ENCODE data around the gene GATA2.

The GATA2 gene
- 0.94 to 1.0 reads per million in 2 donors for total RNA-seq

DNA sequence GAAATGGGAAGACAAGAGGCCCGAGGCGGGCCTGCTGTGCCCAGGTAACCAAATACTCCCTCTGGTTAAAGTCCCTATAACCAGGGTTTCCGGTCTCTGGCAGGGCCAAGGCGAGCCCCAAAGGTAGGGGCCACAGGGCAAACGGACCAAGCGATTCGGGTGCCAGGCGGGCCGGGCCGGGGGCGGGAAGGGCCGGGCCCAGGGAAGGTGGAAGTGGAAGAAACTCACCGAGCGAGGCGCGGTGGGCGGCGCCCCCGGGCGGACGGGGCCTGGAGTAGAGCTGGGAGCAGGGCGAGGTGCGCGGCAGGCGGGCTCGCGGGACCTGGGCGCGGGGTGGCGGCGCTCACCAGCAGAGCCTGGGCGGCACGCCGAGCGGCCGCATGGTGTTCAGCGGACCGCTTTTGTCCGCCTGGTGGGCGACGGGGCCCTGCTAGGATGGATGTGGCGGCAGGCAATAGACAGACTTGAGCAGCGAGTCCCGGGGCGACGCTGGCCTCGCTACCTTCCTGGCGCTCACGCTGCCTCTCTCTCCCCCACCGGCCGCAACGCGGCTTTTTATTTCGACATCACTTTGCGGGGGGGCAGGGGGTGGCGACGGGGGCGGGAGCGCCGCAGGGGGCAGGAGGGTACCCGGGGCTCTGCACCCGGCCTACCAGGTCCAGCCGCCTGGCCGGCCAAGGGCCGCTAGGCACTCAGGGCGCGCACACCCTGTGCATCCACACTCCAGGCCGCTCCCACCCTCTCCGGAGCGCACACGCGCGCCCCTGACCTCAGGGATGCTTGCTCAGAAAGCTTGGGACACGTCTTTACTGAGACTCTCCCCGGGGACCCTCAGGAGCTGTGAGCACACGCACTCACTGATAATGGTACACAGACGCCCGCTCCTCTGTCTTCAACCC is at the start of gene GATA2:
Gene GATA2 (minus strand): TSS at position 531 of the 899 bp plus-strand sequence. CDS start 6,170 bp downstream, outside the sequence.
- peak in 1 of 5 experiments; percentile 28 for DNase-seq

DNA sequence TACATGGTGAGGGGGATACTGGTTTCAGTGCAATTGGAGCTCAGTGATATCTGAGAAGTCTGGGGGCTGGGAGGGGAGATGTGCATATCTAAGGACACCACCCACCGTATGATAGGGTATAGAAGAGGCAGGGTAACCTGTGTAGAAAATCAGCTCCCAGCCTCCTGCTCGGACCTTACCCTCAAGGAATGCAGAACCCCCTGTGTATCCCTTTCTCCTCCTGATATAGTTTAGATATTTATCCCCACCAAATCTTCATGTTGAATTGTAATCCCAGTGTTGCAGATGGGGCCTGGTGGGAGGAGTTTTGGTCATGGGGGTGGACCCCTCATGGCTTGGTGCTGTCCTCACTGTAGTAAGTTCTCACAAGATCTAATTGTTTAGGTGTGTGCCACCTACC is 48.2 kb upstream of the GATA2 start:
- DNase-seq = no peak

DNA sequence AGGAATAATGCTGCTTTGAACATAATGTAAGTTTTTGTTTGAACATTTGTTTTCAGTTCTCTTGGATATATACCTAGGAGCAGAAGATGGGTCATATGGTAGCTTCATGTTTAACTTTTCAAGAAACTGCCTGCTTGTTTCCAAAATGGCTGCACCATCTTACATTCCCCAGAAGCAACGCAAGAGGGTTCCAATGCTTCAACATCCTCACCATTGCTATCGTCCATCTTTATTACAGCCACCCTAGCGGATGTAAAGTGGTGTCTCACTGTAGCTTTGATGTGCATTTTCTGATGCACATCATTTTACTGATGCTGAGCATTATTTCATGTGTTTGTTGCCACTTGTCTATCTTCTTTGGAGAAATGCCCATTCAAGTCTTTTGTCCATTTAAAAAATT is 46.4 kb upstream of the GATA2 start:
- no peak for DNase-seq

DNA sequence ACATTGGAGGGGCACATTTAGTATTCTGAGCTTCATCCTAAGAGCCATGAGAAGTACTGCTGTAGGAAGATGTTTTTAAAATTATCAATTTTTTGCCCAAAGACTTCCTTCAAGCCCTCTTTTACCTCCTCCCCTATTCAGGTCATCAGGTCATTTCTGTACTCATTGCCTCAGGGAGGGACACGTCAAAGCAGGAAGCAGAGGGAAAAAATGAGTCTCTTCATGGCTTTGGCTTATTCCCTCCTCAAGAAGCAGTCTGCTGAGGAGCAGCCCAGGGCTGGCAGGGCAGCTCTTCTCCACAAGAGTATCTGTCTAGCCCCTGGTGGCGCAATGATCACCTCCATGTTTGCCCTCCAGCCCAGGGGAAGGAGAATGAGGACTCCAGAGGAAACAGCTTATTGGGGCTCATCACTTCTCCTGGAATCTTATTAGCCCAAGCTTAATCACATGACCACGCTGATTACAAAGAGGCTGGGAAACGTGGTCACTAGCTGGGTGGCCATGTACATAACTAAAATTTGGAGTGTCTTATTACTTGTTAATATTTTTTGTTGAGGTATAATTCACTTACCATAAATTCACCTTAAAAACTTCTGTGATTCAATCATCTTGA is 44.2 kb upstream of the GATA2 start:
- DNase-seq = no peak

DNA sequence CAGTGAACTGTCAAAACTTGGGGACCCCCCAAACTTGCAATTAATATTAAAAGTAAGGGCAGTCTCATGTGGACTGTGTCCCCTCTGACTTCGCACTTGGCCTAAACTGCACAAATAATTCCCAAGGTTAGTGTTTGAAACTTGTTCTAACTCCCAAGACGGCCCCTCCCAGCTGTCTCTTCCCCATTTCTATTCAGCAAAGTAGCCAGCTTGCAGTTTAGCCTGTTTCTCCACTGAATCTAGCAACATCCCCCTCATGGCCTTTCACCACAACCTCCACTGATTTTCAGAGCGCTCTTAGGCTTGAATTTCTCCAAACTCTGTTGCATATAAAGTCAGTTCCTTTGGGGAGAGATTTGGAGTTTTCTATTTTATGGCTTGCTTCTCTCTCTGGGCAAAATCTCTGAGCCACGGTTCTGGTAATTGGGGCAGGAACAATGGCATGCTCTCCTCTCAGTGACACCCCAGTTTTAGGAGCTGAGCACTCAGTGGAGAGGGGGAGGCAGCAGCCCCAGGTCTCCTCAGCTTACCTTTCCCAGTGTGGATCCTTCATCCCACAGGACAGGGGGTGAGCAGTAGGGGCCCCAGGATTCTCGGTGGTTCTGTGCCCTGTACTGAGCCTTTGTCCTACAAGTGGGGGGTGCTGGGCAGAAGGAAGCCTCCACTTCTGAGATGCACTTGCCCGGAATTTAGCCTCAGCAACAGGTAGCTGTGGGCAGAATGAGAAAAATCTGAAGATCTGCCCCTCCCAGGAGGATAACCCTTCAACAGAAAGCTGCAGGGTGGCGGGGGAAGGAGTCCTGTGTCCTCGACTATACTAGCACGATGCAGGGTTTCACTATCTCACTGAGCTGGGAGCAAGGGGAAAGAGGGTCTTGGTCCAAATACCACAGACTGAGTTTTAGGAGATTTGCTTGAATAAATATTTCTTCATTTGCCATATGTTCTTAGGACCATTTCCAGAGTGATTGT is 39.3 kb upstream of the GATA2 start:
- no peak for DNase-seq

DNA sequence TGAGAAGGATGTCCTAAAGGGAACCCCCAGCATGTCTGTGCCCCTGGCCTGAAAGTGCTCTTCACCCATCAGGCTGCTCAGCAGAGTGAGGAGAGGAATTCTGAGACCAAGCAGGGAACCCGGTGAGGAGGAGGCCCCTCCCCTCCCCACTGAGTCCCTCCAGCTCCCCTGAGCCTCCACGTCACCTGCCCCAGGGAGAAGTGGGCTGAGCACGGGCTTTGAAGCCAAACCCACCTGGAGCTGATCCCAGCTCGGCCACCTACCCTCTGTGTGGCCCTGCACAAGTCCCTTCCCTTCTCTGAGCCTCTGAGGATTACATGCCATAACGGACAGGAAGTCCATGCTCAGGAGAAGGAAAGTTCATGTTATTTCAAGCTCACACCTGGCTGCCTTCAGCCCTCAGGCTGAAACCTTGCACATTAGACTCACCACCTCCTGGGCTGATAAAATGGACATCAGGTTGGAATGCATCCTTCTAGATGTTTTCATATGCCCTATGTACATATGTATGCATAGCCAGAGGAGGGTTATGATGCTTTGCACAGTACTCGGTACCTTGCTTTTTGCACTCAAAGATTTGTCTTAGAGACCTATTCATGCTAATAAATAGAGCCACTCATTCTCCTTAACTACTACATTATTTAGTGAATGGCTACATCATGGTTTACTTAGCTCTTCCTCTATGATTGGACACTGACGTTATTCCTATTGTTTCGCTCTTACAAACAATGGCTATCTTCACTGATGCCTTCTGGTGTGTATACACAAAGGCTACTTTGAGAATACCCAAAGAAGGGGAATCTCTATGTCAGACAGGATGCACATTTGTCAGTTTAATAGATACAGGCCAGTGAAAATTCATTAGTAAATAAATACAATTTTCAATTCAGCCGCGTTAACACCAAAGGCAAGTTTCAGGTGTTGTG is 31.6 kb upstream of the GATA2 start:
- DNase-seq = no peak

DNA sequence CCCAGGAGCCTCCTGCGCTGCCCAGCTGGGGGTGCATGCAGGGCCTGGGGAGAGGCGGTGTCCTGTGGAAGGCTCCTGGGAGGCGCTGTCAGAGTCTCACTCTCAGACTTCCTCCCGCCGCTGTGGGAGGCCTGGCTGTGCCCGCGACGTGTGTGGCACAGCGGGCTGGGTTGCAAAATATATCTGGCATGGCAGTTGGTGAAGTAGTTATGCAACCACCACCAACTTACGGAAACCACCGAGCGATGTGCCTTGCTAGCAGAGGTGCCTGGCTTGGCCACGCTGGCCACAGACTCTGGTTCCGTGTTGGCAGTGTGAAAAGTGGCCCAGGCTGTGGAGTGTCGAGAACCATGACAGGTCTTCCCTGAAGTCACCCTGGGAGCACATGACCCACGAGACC is 30.6 kb upstream of the GATA2 start:
- DNase-seq = no peak

DNA sequence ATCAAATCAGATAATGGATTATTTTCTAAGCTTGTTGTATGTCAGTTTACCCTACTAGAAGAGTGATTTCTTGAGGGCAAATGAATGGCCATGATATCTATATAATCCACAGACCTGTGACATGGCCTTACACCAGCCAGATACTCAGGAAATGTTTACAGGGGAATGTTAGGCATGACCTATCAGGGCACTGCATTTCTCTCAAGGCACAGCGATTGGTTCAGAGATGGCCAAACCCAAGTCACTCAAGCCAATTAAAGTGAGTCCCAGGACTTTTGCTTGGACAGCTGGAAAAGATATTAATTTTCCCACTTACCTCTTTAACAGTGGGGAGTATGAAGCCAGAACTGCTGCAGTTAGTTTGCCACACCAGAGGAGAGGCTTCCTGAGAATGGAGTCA is 28.7 kb upstream of the GATA2 start:
- DNase-seq = no peak

DNA sequence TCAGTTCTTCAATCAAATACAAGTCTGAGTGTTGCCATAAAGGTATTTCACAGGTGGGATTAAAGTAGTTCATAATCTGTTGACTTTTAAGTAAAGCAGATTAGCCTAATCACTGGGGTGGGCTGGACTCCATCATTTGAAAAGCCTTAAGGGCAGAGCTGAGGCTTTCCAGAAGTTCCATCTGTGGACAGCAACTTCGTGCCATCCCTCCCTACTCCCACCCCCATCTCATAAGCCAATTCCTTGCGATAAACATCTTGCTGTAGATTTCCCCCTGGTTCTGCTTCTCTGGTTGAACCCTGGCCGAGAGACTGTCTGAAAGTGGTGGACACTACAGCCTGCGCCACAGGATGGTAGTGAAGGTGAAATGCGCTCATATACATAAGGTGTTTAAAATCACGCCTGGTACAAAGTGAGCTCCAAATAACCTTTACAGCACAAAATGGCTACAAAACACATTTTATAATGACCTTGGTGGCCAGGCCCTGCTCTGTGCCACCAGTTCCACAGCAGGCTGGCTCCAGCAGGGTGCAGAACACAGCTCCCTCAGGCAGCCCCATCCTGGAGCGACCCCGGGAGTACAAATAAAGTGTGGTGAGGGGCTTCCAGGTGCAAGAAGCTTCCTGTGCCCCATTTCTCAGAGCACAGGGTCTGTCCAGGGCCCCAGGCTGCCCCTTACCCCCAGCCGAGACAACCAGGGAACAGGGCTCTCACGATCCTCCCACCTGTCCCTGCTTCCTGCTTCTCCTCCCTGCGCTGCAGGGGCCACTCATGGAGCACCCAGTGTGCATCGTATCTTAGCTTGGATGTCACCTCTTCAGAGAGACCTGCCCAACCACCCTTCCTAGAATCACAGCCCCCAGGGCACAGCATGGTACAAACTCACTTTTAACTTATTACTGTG is 25.8 kb upstream of the GATA2 start:
- DNase-seq = no peak

DNA sequence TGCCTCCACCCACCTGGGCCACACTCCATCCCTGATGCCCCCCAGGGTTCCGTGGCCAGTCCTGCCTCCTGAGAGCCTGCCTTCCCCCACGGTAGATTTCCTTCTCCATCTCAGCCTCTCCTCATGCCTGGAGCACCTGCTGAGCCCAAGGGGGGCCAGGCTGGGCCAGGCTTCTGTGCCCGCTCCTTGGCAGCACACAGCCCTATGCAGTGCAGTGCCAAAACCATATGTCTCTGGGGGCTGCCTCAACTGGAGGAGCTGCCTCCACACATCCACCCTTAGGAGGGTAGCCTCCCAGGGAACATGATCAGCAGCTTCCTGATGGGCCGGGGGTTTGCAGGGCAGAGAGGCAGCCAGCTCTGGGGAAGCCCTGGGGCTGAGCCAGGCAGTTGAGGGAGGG is 24.6 kb upstream of the GATA2 start:
- no peak for DNase-seq

DNA sequence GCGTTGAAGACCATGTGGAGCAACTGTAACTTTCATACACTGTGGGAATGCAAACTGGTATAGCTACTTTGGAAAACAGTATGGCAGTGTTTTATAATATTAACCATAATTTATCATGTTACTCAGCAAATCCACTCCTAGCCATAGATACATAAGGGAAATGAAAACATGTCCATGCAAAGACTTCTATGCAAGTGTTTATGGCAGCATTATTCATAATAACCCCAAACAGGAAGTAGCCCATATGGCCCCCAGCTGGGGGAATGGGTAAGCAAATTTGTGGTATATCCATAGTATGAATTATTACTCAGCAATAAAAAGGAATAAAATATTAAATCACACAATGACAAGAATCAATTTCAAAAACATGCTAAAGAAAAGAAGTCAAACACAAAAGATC is 23.0 kb upstream of the GATA2 start:
- no peak for DNase-seq

DNA sequence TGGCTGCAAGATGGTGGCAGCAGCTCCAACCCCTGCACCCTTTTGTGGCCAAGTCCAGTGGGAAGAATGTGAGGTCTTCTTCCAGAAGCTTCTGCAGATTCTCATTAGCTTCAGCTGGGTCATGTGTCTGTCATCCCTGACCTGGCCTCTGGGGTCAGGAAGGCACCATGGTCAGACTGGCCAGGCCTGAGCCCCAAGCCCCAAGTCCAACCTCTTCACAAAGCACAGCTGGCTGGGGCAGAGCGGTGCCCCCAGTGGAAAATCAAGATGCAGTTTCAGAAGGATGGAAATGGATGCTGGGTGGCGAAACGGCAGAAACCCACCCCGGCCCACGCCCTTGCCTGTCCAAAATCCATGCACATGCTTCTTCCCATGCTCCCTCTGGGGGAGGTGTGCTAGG is 15.9 kb upstream of the GATA2 start:
- DNase-seq = no peak

DNA sequence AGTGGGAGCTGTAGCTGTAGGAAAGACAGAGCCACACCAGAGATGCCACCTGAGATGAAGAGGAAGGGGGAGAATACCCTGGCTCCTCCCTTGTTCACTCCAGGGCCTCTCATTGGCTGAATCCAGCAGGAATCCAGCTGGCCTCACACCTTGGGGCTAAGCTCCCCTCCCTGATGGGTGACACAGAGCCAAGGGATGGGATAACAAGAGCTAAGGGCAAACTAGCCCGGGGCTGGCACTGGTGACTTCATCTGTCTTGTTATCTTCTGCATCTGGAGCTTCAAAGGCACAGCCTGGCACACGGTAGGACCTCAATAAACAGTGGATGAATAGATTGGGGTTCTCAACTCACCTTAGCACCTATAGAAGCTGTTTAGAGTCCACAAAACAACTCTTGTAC is 13.8 kb upstream of the GATA2 start:
- DNase-seq = no peak

DNA sequence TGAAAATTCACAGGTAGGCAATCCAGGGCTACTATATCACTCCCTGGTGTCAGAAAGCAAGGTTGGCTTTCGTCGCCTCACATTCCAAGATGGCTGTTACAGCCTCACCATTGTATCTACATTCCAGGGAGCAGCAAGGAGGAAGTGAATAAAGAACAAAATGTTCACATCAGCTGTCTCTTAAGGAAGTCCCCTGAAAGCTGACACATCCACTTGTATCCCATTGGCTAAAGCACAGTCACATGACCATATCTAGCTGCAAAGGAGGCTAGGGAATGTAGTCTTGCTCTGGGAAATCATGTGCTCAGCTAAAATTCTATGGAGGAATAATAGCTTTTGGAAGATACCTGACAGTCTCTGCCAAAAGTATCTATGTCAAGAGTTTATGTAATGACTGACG is 12.8 kb upstream of the GATA2 start:
- DNase-seq = no peak

DNA sequence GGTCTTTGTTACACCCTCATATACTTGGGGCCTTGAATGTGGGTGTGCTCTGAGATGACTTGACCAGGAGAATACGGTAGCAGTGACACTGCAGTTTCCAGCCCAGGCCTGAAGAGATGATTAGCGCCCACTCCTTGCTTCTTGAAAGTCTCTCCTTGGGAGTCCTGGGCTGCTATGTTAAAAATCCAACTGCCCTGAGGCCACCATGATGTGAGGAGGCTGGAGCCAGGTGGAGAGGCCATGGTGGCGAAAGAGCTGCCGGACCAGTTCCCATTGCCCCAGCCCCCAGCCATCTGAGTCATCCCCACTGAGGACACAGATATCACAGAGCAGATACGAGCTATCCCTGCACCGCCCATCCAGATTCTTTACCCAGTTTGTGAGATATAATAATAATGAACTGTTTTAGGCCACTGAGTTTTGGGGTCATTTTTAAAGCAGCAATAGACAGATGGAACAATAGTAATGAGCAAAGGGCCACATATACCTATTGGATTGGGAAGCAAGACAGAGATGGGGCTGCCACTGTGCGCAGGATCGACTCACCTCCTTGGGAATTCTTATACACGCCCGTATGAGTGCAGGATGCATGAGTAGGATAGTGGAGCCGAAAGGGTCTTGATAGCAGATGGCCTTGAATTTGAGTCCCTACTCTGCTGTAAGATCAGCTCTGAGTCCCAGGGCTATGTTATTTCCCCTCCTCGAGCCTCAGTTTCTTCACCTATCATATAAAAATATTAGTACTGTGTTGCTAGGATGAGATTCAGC is 12.1 kb upstream of the GATA2 start:
- DNase-seq = no peak

DNA sequence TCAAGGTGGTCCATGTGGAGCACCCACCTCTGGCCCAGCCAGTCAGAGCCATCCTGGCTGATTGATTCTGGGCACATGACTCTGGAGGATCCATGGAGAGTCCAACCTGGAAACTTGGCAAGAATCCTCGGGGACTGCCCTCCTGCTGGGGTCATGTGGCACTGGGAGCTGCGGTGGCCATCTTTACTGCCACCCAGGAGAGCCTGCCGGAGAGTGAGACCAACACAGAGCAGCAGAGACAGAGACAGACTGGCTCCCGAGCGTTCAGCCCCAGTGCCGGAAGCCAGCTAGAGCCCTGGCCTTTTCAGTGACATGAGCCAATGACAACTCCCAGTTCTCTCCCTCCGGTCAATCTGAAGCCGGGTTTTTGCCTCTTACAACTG is 11.5 kb upstream of the GATA2 start:
- DNase-seq = no peak

DNA sequence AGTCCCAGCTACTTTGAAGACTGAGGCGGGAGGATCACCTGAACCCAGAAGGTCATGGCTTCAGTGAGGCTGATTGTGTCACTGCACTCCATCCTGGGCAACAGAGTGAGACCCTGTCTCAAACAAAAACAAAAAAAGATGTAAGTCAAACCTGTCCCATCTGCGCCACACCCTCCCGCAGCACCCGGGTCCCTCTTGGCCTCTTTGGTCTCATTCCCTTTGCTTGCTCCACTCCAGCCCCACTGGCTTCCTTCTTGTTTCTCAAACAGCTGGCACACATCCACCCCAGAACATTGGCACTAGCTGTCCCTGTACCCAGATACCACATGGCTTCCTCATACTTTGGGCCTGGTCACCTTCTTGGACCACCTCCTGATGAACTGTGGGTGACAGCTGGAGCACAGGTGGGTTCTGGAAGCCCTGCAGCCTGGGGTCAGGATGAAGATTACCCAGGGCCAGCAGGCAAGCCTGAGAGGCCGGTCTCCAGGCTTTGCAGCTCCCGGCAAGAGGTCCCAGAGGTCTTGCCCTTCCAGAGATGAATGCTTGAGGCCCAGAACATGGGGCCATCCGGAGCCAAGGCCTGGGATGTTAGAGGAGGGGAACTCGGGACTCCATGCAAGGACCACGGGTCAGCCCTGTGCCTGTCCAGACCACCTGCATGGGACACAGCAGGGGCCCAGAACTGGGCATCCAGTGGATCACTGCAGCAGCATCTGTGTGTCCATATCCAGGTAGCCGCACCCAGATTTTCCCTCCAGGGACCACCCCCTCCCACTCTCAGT is 10.9 kb upstream of the GATA2 start:
- no peak for DNase-seq

DNA sequence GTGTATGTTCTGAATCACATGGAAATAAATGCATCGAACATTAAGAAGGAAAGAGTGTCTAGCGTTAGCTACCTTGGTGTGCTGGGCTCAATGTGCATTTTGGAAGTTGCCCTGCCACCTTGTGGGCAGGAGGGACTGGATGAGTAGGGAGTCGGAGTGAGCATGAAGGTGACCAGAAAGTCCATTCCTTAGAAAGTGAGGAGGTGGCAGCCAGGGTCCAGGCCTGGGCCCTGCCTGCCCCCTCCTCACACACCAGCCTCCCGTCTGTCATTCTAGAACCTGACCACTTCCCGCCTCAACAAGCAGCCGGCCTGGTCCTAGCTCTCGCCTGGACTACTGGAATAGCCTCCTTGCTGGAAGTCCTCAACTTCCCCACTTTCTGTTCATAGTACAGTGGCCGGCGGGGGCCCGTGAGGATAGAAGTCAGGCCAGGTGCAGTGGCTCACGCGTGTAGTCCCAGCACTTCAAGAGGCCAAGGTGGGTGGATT is 10.2 kb upstream of the GATA2 start:
- DNase-seq = no peak

DNA sequence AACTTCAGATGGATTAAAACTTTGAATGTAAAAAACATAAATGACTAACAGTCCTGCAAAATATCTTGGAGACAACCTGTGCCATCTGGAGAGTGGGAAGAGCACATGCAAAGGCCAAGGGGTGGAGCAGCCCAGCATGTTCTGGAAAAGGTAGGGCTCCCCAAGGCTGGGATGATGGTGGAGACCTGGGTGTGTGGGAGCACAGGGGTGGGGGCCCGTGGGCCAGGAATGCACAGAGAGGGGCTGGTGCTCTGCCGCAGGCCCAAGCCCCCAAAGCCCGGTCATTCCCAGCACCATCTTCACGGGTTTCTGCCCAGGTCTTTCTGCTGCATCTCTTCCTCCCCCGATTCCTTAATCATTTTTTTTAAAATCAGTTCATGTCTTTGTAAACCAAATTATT is 9.7 kb upstream of the GATA2 start:
- DNase-seq = no peak
